ENCODE results near the gene GGTLC1.
"Not testable (repeated sequence)": the region's sequence is repeated elsewhere in the genome, so short reads cannot be mapped to it uniquely, and the experiment has no call there.

The GGTLC1 gene

GRCh38 chr20:23982112-23983018, 6.2 kb downstream of the GGTLC1 start:
- not testable (repeated sequence) for H3K9me3 ChIP-seq (ENCODE audit: low read length); H3F3A ChIP-seq (ENCODE audit: insufficient read depth, low read length); H3K4me2 ChIP-seq (ENCODE audit: low read length); H3K27me3 ChIP-seq (ENCODE audit: insufficient read depth, low read length); H3K9ac ChIP-seq (ENCODE audit: low read length); H4K20me1 ChIP-seq (ENCODE audit: insufficient read depth, low read length); H2AFZ ChIP-seq (ENCODE audit: low read length); H3K36me3 ChIP-seq (ENCODE audit: insufficient read depth, low read length); H3K27ac ChIP-seq (ENCODE audit: low read depth, low read length, poor library complexity, severe bottlenecking); H3K4me1 ChIP-seq (ENCODE audit: insufficient read depth, low read length, severe bottlenecking); H3K79me2 ChIP-seq (ENCODE audit: insufficient read depth, low read length); H3K9me2 ChIP-seq (ENCODE audit: low read depth, low read length); H3K4me3 ChIP-seq (ENCODE audit: low read depth, low read length, poor library complexity, severe bottlenecking)

- not testable (repeated sequence) for H2AFZ ChIP-seq (ENCODE audit: low read length); H3K9ac ChIP-seq (ENCODE audit: low read length); H4K20me1 ChIP-seq (ENCODE audit: insufficient read depth, low read length)
These were observed 7.1 kb downstream of the GGTLC1 start for GRCh38 chr20:23981526-23981925.

GRCh38 chr20:23981014-23981413, 7.6 kb downstream of the GGTLC1 start:
- not testable (repeated sequence) for H3K9me3 ChIP-seq (ENCODE audit: low read length); H3K4me1 ChIP-seq (ENCODE audit: insufficient read depth, low read length, severe bottlenecking); H3K9ac ChIP-seq (ENCODE audit: low read length); H3K79me2 ChIP-seq (ENCODE audit: insufficient read depth, low read length); H4K20me1 ChIP-seq (ENCODE audit: insufficient read depth, low read length); H3K27ac ChIP-seq (ENCODE audit: low read depth, low read length, poor library complexity, severe bottlenecking); H3K4me2 ChIP-seq (ENCODE audit: low read length); H3F3A ChIP-seq (ENCODE audit: insufficient read depth, low read length); H3K4me3 ChIP-seq (ENCODE audit: low read depth, low read length, poor library complexity, severe bottlenecking); H3K9me2 ChIP-seq (ENCODE audit: low read depth, low read length); H3K36me3 ChIP-seq (ENCODE audit: insufficient read depth, low read length); H2AFZ ChIP-seq (ENCODE audit: low read length); H3K27me3 ChIP-seq (ENCODE audit: insufficient read depth, low read length)

More at GRCh38 chr20:23981526-23981925, 7.1 kb downstream of the GGTLC1 start:
- H3K4me1 ChIP-seq (ENCODE audit: insufficient read depth, low read length, severe bottlenecking); H3K4me2 ChIP-seq (ENCODE audit: low read length); H3K4me3 ChIP-seq (ENCODE audit: low read depth, low read length, poor library complexity, severe bottlenecking); H3K79me2 ChIP-seq (ENCODE audit: insufficient read depth, low read length); H3K9me2 ChIP-seq (ENCODE audit: low read depth, low read length); H3K27me3 ChIP-seq (ENCODE audit: insufficient read depth, low read length); H3F3A ChIP-seq (ENCODE audit: insufficient read depth, low read length); H3K36me3 ChIP-seq (ENCODE audit: insufficient read depth, low read length); H3K27ac ChIP-seq (ENCODE audit: low read depth, low read length, poor library complexity, severe bottlenecking); H3K9me3 ChIP-seq (ENCODE audit: low read length): not testable (repeated sequence)

GRCh38 chr20:23979899-23980811, 8.4 kb downstream of the GGTLC1 start:
- H3K4me2 ChIP-seq (ENCODE audit: low read length), result peak overlapping the region; percentile 16; the same call in 1 of the 2 replicates
- H3K79me2 ChIP-seq (ENCODE audit: insufficient read depth, low read length); H4K20me1 ChIP-seq (ENCODE audit: insufficient read depth, low read length); H3K27me3 ChIP-seq (ENCODE audit: insufficient read depth, low read length); H3K9me3 ChIP-seq (ENCODE audit: low read length); H2AFZ ChIP-seq (ENCODE audit: low read length); H3K9me2 ChIP-seq (ENCODE audit: low read depth, low read length); H3K4me1 ChIP-seq (ENCODE audit: insufficient read depth, low read length, severe bottlenecking); H3K36me3 ChIP-seq (ENCODE audit: insufficient read depth, low read length); H3F3A ChIP-seq (ENCODE audit: insufficient read depth, low read length): not testable (repeated sequence)
- peak overlapping the region; percentile 51 for H3K4me3 ChIP-seq (ENCODE audit: low read depth, low read length, poor library complexity, severe bottlenecking)
- H3K9ac ChIP-seq (ENCODE audit: low read length), result peak overlapping the region; percentile 53; the same call in 1 of the 2 replicates
- peak overlapping the region; percentile 78 for H3K27ac ChIP-seq (ENCODE audit: low read depth, low read length, poor library complexity, severe bottlenecking)

GRCh38 chr20:23979380-23979779, 9.2 kb downstream of the GGTLC1 start:
- H3K27ac ChIP-seq (ENCODE audit: low read depth, low read length, poor library complexity, severe bottlenecking); H3K9ac ChIP-seq (ENCODE audit: low read length); H3K4me2 ChIP-seq (ENCODE audit: low read length): not testable (repeated sequence)

GRCh38 chr20:23978457-23978856, 10.1 kb downstream of the GGTLC1 start:
- not testable (repeated sequence) for H3K9me2 ChIP-seq (ENCODE audit: low read depth, low read length); H3K27me3 ChIP-seq (ENCODE audit: insufficient read depth, low read length); H3F3A ChIP-seq (ENCODE audit: insufficient read depth, low read length); H3K79me2 ChIP-seq (ENCODE audit: insufficient read depth, low read length); H2AFZ ChIP-seq (ENCODE audit: low read length); H3K36me3 ChIP-seq (ENCODE audit: insufficient read depth, low read length); H4K20me1 ChIP-seq (ENCODE audit: insufficient read depth, low read length); H3K4me3 ChIP-seq (ENCODE audit: low read depth, low read length, poor library complexity, severe bottlenecking); H3K4me2 ChIP-seq (ENCODE audit: low read length); H3K4me1 ChIP-seq (ENCODE audit: insufficient read depth, low read length, severe bottlenecking); H3K9me3 ChIP-seq (ENCODE audit: low read length); H3K9ac ChIP-seq (ENCODE audit: low read length)
- peak overlapping the region; percentile 72 for H3K27ac ChIP-seq (ENCODE audit: low read depth, low read length, poor library complexity, severe bottlenecking)

More at GRCh38 chr20:23979380-23979779, 9.2 kb downstream of the GGTLC1 start:
- not testable (repeated sequence) for H2AFZ ChIP-seq (ENCODE audit: low read length); H3K4me3 ChIP-seq (ENCODE audit: low read depth, low read length, poor library complexity, severe bottlenecking); H3K36me3 ChIP-seq (ENCODE audit: insufficient read depth, low read length); H4K20me1 ChIP-seq (ENCODE audit: insufficient read depth, low read length); H3K27me3 ChIP-seq (ENCODE audit: insufficient read depth, low read length); H3F3A ChIP-seq (ENCODE audit: insufficient read depth, low read length); H3K9me2 ChIP-seq (ENCODE audit: low read depth, low read length); H3K79me2 ChIP-seq (ENCODE audit: insufficient read depth, low read length); H3K9me3 ChIP-seq (ENCODE audit: low read length); H3K4me1 ChIP-seq (ENCODE audit: insufficient read depth, low read length, severe bottlenecking)

Measured in OCI-LY1 (cell line).